Astrocyte (in vitro differentiated cells and primary cell): ENCODE measurements around the gene G6PC3. TPM values are rescaled to one million over a fixed set of nuclear protein-coding genes. Genes with fewer than 3 reads are reported as not detected.
"Not testable (repeated sequence)": the region's sequence is repeated elsewhere in the genome, so short reads cannot be mapped to it uniquely, and the experiment has no call there.

Experiments used
- DNase-seq: peaks from one replicate; pipeline ENCODE4 v3.0.0-alpha.2; 2010; ENCODE audit warnings: low read depth
- FAIRE-seq: peaks from 2 replicates; lab custom pipeline; 2011; peaks lifted over from hg19 to GRCh38; lab: Jason Lieb, UNC
- H2AFZ ChIP-seq: 2 replicates; pipeline ENCODE4 v1.6.0; 2012; ENCODE audit warnings: low read depth, low read length, inconsistent platforms
- H3K27ac ChIP-seq: 2 replicates; pipeline ENCODE4 v1.5.1; 2011; ENCODE audit warnings: low read depth, low read length, inconsistent platforms
- H3K27me3 ChIP-seq: 2 replicates; pipeline ENCODE4 v1.6.0; 2011; ENCODE audit warnings: low read length, inconsistent platforms; ENCODE audit not compliant: insufficient read depth
- H3K36me3 ChIP-seq: 2 replicates; pipeline ENCODE4 v1.5.1; 2011; ENCODE audit warnings: low read length, inconsistent platforms; ENCODE audit not compliant: insufficient read depth
- H3K4me1 ChIP-seq: 2 replicates; pipeline ENCODE4 v1.5.1; 2011; ENCODE audit warnings: low read length, inconsistent platforms; ENCODE audit not compliant: insufficient read depth
- H3K4me2 ChIP-seq: 2 replicates; pipeline ENCODE4 v1.6.0; 2012; ENCODE audit warnings: low read length, inconsistent platforms
- H3K4me3 ChIP-seq: 2 replicates; pipeline ENCODE4 v1.5.1; 2011; ENCODE audit warnings: low read depth, mild to moderate bottlenecking, low read length, inconsistent platforms; ENCODE audit not compliant: insufficient read depth
- H3K79me2 ChIP-seq: 2 replicates; pipeline ENCODE4 v1.6.0; 2012; ENCODE audit warnings: mild to moderate bottlenecking, low read length, inconsistent platforms; ENCODE audit not compliant: insufficient read depth
- H3K9ac ChIP-seq: 2 replicates; pipeline ENCODE4 v1.6.0; 2012; ENCODE audit warnings: mild to moderate bottlenecking, low read length, inconsistent platforms
- H3K9me3 ChIP-seq: 2 replicates; pipeline ENCODE4 v1.5.1; 2012; ENCODE audit warnings: low read depth, mild to moderate bottlenecking, low read length, inconsistent platforms; ENCODE audit not compliant: insufficient read depth
- H4K20me1 ChIP-seq: 2 replicates; pipeline ENCODE4 v1.6.0; 2012; ENCODE audit warnings: low read length, inconsistent platforms; ENCODE audit not compliant: insufficient read depth
- H3K27ac Mint-ChIP-seq: one replicate; pipeline ENCODE4 v1.8.0; 2021; ENCODE audit warnings: mild to moderate bottlenecking, mixed read lengths; ENCODE audit not compliant: unreplicated experiment
- H3K27me3 Mint-ChIP-seq: one replicate; pipeline ENCODE4 v1.8.0; 2021; ENCODE audit warnings: low read depth, mixed read lengths; ENCODE audit not compliant: unreplicated experiment
- H3K36me3 Mint-ChIP-seq: one replicate; pipeline ENCODE4 v1.8.0; 2021; ENCODE audit warnings: low read depth, mixed read lengths; ENCODE audit not compliant: unreplicated experiment
- H3K4me1 Mint-ChIP-seq: one replicate; pipeline ENCODE4 v1.8.0; 2021; ENCODE audit warnings: low read depth, mixed read lengths; ENCODE audit not compliant: unreplicated experiment
- H3K4me3 Mint-ChIP-seq: one replicate; pipeline ENCODE4 v1.8.0; 2021; ENCODE audit warnings: mild to moderate bottlenecking, moderate library complexity, mixed read lengths; ENCODE audit not compliant: unreplicated experiment
- H3K9me3 Mint-ChIP-seq: one replicate; pipeline ENCODE4 v1.8.0; 2021; ENCODE audit warnings: mild to moderate bottlenecking, mixed read lengths; ENCODE audit not compliant: unreplicated experiment
- CTCF ChIP-seq: IDR thresholded peaks from 2 replicates; pipeline ENCODE4 v1.5.1; 2011; ENCODE audit warnings: low read depth, mild to moderate bottlenecking, inconsistent platforms, low read length, moderate library complexity; ENCODE audit not compliant: insufficient read depth
- EZH2 ChIP-seq: IDR thresholded peaks from 2 replicates; pipeline ENCODE4 v1.6.1; 2012; ENCODE audit warnings: mild to moderate bottlenecking, low read length, inconsistent platforms; ENCODE audit not compliant: insufficient read depth
- total RNA-seq: library from RNA; stranded (reverse); gene quantifications from 2 replicates; pipeline ENCODE4 v1.2.1, GENCODE V29; 2021

G6PC3 gene
- total RNA-seq, 1 donor from 2014 or later: 94.5 TPM

- no peak for DNase-seq
- H3K9me3 Mint-ChIP-seq: no peaks in the 10 kb centered on the region
- no peak overlapping the region for H3K4me3 ChIP-seq
- no peak overlapping the region for H3K9ac ChIP-seq
- no peaks in the 10 kb centered on the region for H3K27me3 ChIP-seq
- no peaks in the 10 kb centered on the region for H3K4me1 Mint-ChIP-seq
- H3K36me3 Mint-ChIP-seq: peaks cover 16% of the 10 kb centered on the region
- TF ChIP-seq EZH2: no peak
- TF ChIP-seq CTCF: no peak
- peaks cover 35% of the 10 kb centered on the region for H4K20me1 ChIP-seq
- peaks cover 35% of the 10 kb centered on the region for H3K36me3 ChIP-seq
- no peak for FAIRE-seq
- no peaks in the 10 kb centered on the region for H3K4me1 ChIP-seq
- no peak overlapping the region for H3K4me3 Mint-ChIP-seq
- H3K27me3 Mint-ChIP-seq: no peaks in the 10 kb centered on the region
- no peaks in the 10 kb centered on the region for H3K9me3 ChIP-seq
- no peak overlapping the region for H2AFZ ChIP-seq
- H3K79me2 ChIP-seq: no peaks in the 10 kb centered on the region
- H3K27ac Mint-ChIP-seq: no peak overlapping the region
- no peak overlapping the region for H3K4me2 ChIP-seq
- no peak overlapping the region for H3K27ac ChIP-seq
Observed at GRCh38 chr17:44029736-44030135, 40.8 kb upstream of the G6PC3 start.

GRCh38 chr17:44030482-44030881 is 40.1 kb upstream of the G6PC3 start:
- no peaks in the 10 kb centered on the region for H3K79me2 ChIP-seq
- H3K36me3 Mint-ChIP-seq: peaks cover 16% of the 10 kb centered on the region
- no peaks in the 10 kb centered on the region for H3K4me1 ChIP-seq
- no peaks in the 10 kb centered on the region for H3K9me3 Mint-ChIP-seq
- no peaks in the 10 kb centered on the region for H3K4me1 Mint-ChIP-seq
- DNase-seq: no peak
- H3K36me3 ChIP-seq: peaks cover 35% of the 10 kb centered on the region
- no peak overlapping the region for H3K4me2 ChIP-seq
- TF ChIP-seq CTCF (no peak), EZH2 (no peak)
- H3K27ac Mint-ChIP-seq: no peak overlapping the region
- FAIRE-seq: no peak
- no peak overlapping the region for H3K27ac ChIP-seq
- H2AFZ ChIP-seq: no peak overlapping the region
- H3K9me3 ChIP-seq: no peaks in the 10 kb centered on the region
- H3K27me3 Mint-ChIP-seq: no peaks in the 10 kb centered on the region
- peaks cover 31% of the 10 kb centered on the region for H4K20me1 ChIP-seq
- no peak overlapping the region for H3K9ac ChIP-seq
- H3K4me3 ChIP-seq: no peak overlapping the region
- no peaks in the 10 kb centered on the region for H3K27me3 ChIP-seq
- no peak overlapping the region for H3K4me3 Mint-ChIP-seq

- H2AFZ ChIP-seq: no peak overlapping the region
- no peak overlapping the region for H3K4me3 Mint-ChIP-seq
- peaks cover 39% of the 10 kb centered on the region for H3K36me3 ChIP-seq
- TF ChIP-seq CTCF (no peak), EZH2 (no peak)
- H3K27ac Mint-ChIP-seq: no peak overlapping the region
- H3K27ac ChIP-seq: no peak overlapping the region
- no peaks in the 10 kb centered on the region for H3K9me3 Mint-ChIP-seq
- H4K20me1 ChIP-seq: peaks cover 50% of the 10 kb centered on the region
- no peaks in the 10 kb centered on the region for H3K27me3 Mint-ChIP-seq
- peaks cover 2% of the 10 kb centered on the region for H3K4me1 Mint-ChIP-seq
- H3K9ac ChIP-seq: no peak overlapping the region
- DNase-seq (no peak), FAIRE-seq (no peak)
- peaks cover 22% of the 10 kb centered on the region for H3K36me3 Mint-ChIP-seq
- H3K4me3 ChIP-seq: no peak overlapping the region
- H3K4me1 ChIP-seq: no peaks in the 10 kb centered on the region
- H3K27me3 ChIP-seq: no peaks in the 10 kb centered on the region
- H3K79me2 ChIP-seq: peaks cover 14% of the 10 kb centered on the region
- no peaks in the 10 kb centered on the region for H3K9me3 ChIP-seq
- H3K4me2 ChIP-seq: no peak overlapping the region
Observed at GRCh38 chr17:44033861-44034408, 36.6 kb upstream of the G6PC3 start.

- H3K9ac ChIP-seq, H3K4me1 ChIP-seq, H3K4me2 ChIP-seq, H2AFZ ChIP-seq, H3K27ac Mint-ChIP-seq, H3K9me3 Mint-ChIP-seq, H3K4me3 ChIP-seq, H3K9me3 ChIP-seq, DNase-seq, H3K27me3 ChIP-seq, H3K4me1 Mint-ChIP-seq, H3K4me3 Mint-ChIP-seq, FAIRE-seq, H3K27me3 Mint-ChIP-seq, H3K27ac ChIP-seq: not testable (repeated sequence)
- Histone ChIP-seq H4K20me1 (peaks cover 48% of the 10 kb centered on the region), H3K79me2 (peaks cover 16% of the 10 kb centered on the region), H3K36me3 (peaks cover 37% of the 10 kb centered on the region)
- H3K36me3 Mint-ChIP-seq: peaks cover 18% of the 10 kb centered on the region
Observed at GRCh38 chr17:44034688-44035087, 35.8 kb upstream of the G6PC3 start.
